ENCODE measurements around the gene MRPL51.
A peak's percentile ranks its signal among the peaks of the same experiment; 100 is the strongest.

The MRPL51 gene

DNA sequence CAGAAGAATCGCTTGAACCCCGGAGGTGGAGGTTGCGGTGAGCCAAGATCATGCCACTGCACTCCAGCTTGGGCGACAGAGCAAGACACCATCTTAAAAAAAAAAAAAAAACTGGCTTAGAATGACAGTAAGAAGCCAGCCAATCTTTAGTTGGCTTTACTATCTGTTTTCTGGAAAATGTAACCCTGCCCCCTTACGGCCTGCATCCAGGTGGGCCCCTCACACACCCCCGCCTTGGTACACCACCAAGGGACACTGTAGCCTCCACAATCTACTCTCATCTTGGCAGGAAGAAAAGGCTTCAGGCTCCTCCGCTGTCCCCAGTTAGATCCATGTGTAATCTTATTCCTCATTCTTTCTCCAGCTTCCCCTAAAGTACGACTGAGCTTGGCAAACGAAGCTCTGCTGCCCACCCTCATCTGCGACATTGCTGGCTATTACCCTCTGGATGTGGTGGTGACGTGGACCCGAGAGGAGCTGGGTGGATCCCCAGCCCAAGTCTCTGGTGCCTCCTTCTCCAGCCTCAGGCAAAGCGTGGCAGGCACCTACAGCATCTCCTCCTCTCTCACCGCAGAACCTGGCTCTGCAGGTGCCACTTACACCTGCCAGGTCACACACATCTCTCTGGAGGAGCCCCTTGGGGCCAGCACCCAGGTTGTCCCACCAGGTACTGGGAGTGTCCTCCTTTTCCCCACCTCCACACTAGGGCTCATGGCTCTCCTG, 34.6 kb downstream of the MRPL51 start:
- no peaks in the 10 kb centered on the region for H3K27me3 ChIP-seq (ENCODE audit: control insufficient read depth, insufficient read depth, low read length)
- H3K4me2 ChIP-seq (ENCODE audit: low read length): no peak overlapping the region
- H3K79me2 ChIP-seq: peaks cover 2% of the 10 kb centered on the region
- H3K36me3 ChIP-seq (ENCODE audit: control insufficient read depth, insufficient read depth, low read length): no peaks in the 10 kb centered on the region
- peaks cover 1% of the 10 kb centered on the region for H3K4me1 ChIP-seq
- TF ChIP-seq, protein P1, sequence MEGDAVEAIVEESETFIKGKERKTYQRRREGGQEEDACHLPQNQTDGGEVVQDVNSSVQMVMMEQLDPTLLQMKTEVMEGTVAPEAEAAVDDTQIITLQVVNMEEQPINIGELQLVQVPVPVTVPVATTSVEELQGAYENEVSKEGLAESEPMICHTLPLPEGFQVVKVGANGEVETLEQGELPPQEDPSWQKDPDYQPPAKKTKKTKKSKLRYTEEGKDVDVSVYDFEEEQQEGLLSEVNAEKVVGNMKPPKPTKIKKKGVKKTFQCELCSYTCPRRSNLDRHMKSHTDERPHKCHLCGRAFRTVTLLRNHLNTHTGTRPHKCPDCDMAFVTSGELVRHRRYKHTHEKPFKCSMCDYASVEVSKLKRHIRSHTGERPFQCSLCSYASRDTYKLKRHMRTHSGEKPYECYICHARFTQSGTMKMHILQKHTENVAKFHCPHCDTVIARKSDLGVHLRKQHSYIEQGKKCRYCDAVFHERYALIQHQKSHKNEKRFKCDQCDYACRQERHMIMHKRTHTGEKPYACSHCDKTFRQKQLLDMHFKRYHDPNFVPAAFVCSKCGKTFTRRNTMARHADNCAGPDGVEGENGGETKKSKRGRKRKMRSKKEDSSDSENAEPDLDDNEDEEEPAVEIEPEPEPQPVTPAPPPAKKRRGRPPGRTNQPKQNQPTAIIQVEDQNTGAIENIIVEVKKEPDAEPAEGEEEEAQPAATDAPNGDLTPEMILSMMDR (IDR thresholded peaks at IDR 0.05): no peak
- H2AFZ ChIP-seq: no peak overlapping the region
- no peak overlapping the region for H3K27ac ChIP-seq
- H3K4me3 ChIP-seq (ENCODE audit: low read depth, low read length): no peak overlapping the region
- H3K9ac ChIP-seq: no peak overlapping the region
- H3K9me3 ChIP-seq (ENCODE audit: control insufficient read depth, low read length): no peaks in the 10 kb centered on the region

GRCh38 chr12:6457220-6457945, 35.7 kb downstream of the MRPL51 start:
- H3K4me2 ChIP-seq (ENCODE audit: low read length): no peak overlapping the region
- H3K4me1 ChIP-seq: peaks cover 12% of the 10 kb centered on the region
- no peak overlapping the region for H3K27ac ChIP-seq
- H3K36me3 ChIP-seq (ENCODE audit: control insufficient read depth, insufficient read depth, low read length): no peaks in the 10 kb centered on the region
- no peaks in the 10 kb centered on the region for H3K27me3 ChIP-seq (ENCODE audit: control insufficient read depth, insufficient read depth, low read length)
- H3K9me3 ChIP-seq (ENCODE audit: control insufficient read depth, low read length): no peaks in the 10 kb centered on the region
- H2AFZ ChIP-seq: no peak overlapping the region
- TF ChIP-seq, protein P1 (IDR thresholded peaks at IDR 0.05): no peak
- peaks cover 2% of the 10 kb centered on the region for H3K79me2 ChIP-seq
- H3K4me3 ChIP-seq (ENCODE audit: low read depth, low read length): no peak overlapping the region
- no peak overlapping the region for H3K9ac ChIP-seq

- TF ChIP-seq, protein P1 (IDR thresholded peaks at IDR 0.05): no peak
- H3K4me2 ChIP-seq (ENCODE audit: low read length): peak overlapping the region; percentile 78
- H2AFZ ChIP-seq: peak overlapping the region; percentile 94
- peak overlapping the region; percentile 100 for H3K27ac ChIP-seq
- H3K79me2 ChIP-seq: peaks cover 2% of the 10 kb centered on the region
- no peaks in the 10 kb centered on the region for H3K27me3 ChIP-seq (ENCODE audit: control insufficient read depth, insufficient read depth, low read length)
- no peaks in the 10 kb centered on the region for H3K36me3 ChIP-seq (ENCODE audit: control insufficient read depth, insufficient read depth, low read length)
- no peak overlapping the region for H3K9ac ChIP-seq
- no peaks in the 10 kb centered on the region for H3K9me3 ChIP-seq (ENCODE audit: control insufficient read depth, low read length)
- H3K4me1 ChIP-seq: peaks cover 23% of the 10 kb centered on the region
- H3K4me3 ChIP-seq (ENCODE audit: low read depth, low read length): peak overlapping the region; percentile 53
Observed at GRCh38 chr12:6452944-6453630, 40.0 kb downstream of the MRPL51 start.

DNA sequence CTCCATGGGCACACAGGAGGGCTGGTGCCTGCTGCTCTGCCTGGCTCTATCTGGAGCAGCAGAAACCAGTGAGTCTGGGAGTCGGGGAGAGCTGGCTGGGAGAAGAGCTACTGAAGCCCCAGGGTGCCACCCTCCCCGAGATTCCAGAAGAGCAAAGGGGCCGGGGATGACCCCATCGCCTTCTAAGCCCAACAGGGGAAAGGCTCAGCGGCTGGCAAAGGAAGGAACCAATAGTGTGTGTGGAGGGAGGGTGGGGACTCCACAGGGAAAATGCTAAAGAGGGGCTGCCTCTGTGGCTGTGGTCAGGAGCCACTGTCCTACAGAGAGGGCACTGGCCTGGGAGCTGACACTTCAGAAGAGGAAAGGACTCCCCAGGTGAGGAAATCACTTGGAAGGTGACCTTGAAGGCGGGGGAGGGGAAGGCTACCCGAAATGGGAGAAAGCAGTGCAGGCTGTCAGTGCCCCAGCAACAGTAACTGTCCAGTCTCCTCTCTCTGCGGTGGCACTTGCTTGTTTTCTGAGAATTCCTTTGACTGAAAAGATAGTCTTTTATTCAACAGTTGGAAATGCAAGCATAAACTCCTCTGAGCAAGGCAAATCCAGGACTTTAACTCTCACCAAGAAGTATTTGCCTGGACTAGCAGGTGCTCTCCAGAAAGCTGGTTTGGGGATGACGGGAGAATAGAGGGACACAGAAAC, 40.7 kb downstream of the MRPL51 start:
- peaks cover 2% of the 10 kb centered on the region for H3K79me2 ChIP-seq
- TF ChIP-seq, protein P1 (IDR thresholded peaks at IDR 0.05): no peak
- peaks cover 23% of the 10 kb centered on the region for H3K4me1 ChIP-seq

More for the DNA sequence above, 40.7 kb downstream of the MRPL51 start:
- Histone ChIP-seq H3K36me3 (ENCODE audit: control insufficient read depth, insufficient read depth, low read length) (no peaks in the 10 kb centered on the region), H3K27me3 (ENCODE audit: control insufficient read depth, insufficient read depth, low read length) (no peaks in the 10 kb centered on the region), H2AFZ (peak overlapping the region; percentile 94), H3K4me3 (ENCODE audit: low read depth, low read length) (peak overlapping the region; percentile 53), H3K9me3 (ENCODE audit: control insufficient read depth, low read length) (no peaks in the 10 kb centered on the region), H3K4me2 (ENCODE audit: low read length) (peak overlapping the region; percentile 78), H3K27ac (peak overlapping the region; percentile 100), H3K9ac (peak overlapping the region; percentile 91)

All from parathyroid adenoma (tissue), 2 donors.